Naive thymus-derived CD4-positive, alpha-beta T cell (primary cell): ENCODE data around the gene PTGS1. TPM values are rescaled to one million over a fixed set of nuclear protein-coding genes. Genes with fewer than 3 reads are reported as not detected.

ENCODE experiments used
- ATAC-seq: fragments of 150-1000 bp; cut with Tn5 transposase; 2 replicates; pipeline ENCODE4 v1.10.0; 2021; ENCODE audit warnings: mild to moderate bottlenecking, moderate library complexity
- CTCF ChIA-PET: fragments of 350-600 bp; sonication (Branson Sonifier 250); formaldehyde crosslinking; loops from one replicate; lab custom pipeline; 2021; ENCODE audit warnings: antibody characterized with exemption; lab: Charles Lee
- POLR2A ChIA-PET: fragments of 350-600 bp; sonication (Branson Sonifier 250); formaldehyde crosslinking; loops from one replicate; lab custom pipeline; 2021; ENCODE audit warnings: antibody characterized with exemption, inconsistent platforms; lab: Charles Lee
- DNase-seq, 9 donors: peaks; one replicate each; pipeline versions ENCODE4 v3.0.0 to v3.0.0-alpha.2; 2020 to 2022; ENCODE audit warnings: mixed read lengths in 1 of 9
- H3K27ac ChIP-seq: one replicate; pipeline ENCODE4 v1.7.0; 2013; ENCODE audit warnings: mild to moderate bottlenecking, low read depth, low read length, moderate library complexity
- H3K27me3 ChIP-seq, 2 donors: one replicate each; pipeline ENCODE4 v1.7.0; 2013; ENCODE audit warnings: low read length in 2 of 2, mild to moderate bottlenecking in 2 of 2, moderate library complexity in 2 of 2; ENCODE audit not compliant: control insufficient read depth in 2 of 2, insufficient read depth in 2 of 2
- H3K36me3 ChIP-seq, 3 experiments: 1 replicate in 2 of 3; 2 replicates in 1 of 3; pipeline ENCODE4 v1.7.0; 2013; ENCODE audit warnings: low read length in 3 of 3, mild to moderate bottlenecking in 3 of 3, moderate library complexity in 1 of 3; ENCODE audit not compliant: insufficient read depth in 3 of 3, control insufficient read depth in 2 of 3
- H3K4me1 ChIP-seq, 2 donors: one replicate each; pipeline ENCODE4 v1.7.0; 2013; ENCODE audit warnings: low read length in 2 of 2, mild to moderate bottlenecking in 2 of 2, moderate library complexity in 1 of 2; ENCODE audit not compliant: control insufficient read depth in 2 of 2, insufficient read depth in 2 of 2
- H3K4me3 ChIP-seq: 2 replicates; pipeline ENCODE4 v1.7.0; 2013; ENCODE audit warnings: mild to moderate bottlenecking, low read length
- H3K9me3 ChIP-seq, 3 experiments: 1 replicate in 2 of 3; 2 replicates in 1 of 3; pipeline ENCODE4 v1.7.0; 2013; ENCODE audit warnings: low read length in 3 of 3; ENCODE audit not compliant: control insufficient read depth in 2 of 3
- H3K27ac Mint-ChIP-seq, 9 donors: one replicate each; pipeline ENCODE4 v1.8.0; 2020 to 2022; ENCODE audit warnings: mixed read lengths in 9 of 9, mild to moderate bottlenecking in 8 of 9, moderate library complexity in 5 of 9, inconsistent platforms in 2 of 9
- H3K27me3 Mint-ChIP-seq, 5 donors: one replicate each; pipeline ENCODE4 v1.8.0; 2021 to 2022; ENCODE audit warnings: mixed read lengths in 5 of 5, mild to moderate bottlenecking in 1 of 5
- H3K36me3 Mint-ChIP-seq, 5 donors: one replicate each; pipeline ENCODE4 v1.8.0; 2020 to 2022; ENCODE audit warnings: mixed read lengths in 5 of 5, mild to moderate bottlenecking in 3 of 5, inconsistent platforms in 1 of 5
- H3K4me1 Mint-ChIP-seq, 7 donors: one replicate each; pipeline ENCODE4 v1.8.0; 2020 to 2022; ENCODE audit warnings: mixed read lengths in 7 of 7, mild to moderate bottlenecking in 3 of 7, inconsistent platforms in 1 of 7
- H3K4me3 Mint-ChIP-seq, 10 donors: one replicate each; pipeline ENCODE4 v1.8.0; 2020 to 2022; ENCODE audit warnings: mild to moderate bottlenecking in 10 of 10, mixed read lengths in 10 of 10, moderate library complexity in 6 of 10, inconsistent platforms in 2 of 10
- H3K9me3 Mint-ChIP-seq, 11 donors: one replicate each; pipeline ENCODE4 v1.8.0; 2020 to 2022; ENCODE audit warnings: mixed read lengths in 11 of 11, mild to moderate bottlenecking in 4 of 11, inconsistent platforms in 1 of 11, moderate library complexity in 1 of 11
- intact Hi-C, 2 donors: fragments of 100-400 bp; cut with micrococcal nuclease; formaldehyde crosslinking; loops; one replicate each; pipeline ENCODE4 v1.15.1; 2023
- polyA plus RNA-seq, 2 donors: library from polyadenylated mRNA; unstranded; fragments of 300-500 nt; fragmentation: Illumina TruSeq; gene quantifications; one replicate each; pipeline ENCODE4 v1.2.3, GENCODE V29; 2021
- total RNA-seq, 6 experiments: library from RNA in 5 of 6; stranded (reverse) in 5 of 6; gene quantifications; 1 replicate in 5 of 6; 2 replicates in 1 of 6; pipeline ENCODE4 v1.2.3 and lab custom pipeline; 2021 to 2026

PTGS1 gene
- total and polyA plus RNA-seq, 7 experiments from 2014 or later: 0.41 to 7.0 (median 0.56) TPM; not detected in 1

DNA sequence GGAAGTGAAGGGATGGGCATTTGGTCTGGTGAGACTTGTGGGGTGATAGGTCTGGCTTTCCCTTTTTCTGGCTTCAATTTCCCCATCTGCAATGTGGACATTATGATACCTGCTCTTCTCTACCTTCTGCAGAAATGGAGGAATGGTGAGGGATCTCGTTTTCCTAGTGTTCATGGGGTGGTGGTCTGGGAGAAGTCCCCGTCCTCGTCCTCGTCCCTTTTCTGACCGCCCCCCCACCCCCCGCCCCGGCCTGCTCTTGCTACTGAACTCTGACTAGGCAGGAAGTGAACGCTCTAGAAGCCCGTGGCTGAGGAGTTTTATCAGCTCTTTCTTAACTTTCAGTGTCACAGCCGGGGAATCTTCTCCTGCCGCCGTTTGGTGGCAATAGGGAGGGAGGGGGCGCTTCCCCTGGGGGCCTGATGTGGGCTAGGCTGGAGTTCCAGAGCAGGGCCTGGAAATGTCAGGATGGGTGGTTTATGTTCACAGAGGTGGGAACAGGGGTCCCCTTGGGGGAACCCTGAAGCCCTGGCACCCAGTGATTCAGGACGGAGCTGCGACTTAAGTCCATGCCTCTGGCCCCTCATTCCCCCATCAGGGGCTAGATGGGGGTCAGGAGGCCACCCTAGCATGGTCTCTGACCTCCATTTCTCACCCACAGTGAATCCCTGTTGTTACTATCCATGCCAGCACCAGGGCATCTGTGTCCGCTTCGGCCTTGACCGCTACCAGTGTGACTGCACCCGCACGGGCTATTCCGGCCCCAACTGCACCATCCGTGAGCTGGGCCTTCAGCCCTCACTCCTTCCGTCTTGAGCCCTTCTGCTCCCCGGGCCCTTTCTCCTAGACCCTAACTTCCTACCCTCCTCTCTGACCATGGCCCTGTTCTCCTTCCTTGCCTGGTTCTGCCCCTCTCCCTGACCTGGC is 6.7 kb downstream of the PTGS1 start:
- Histone ChIP-seq H3K27me3 (no peaks in the 10 kb centered on the region), H3K36me3 (no peaks in the 10 kb centered on the region), H3K9me3 (peaks cover 0 to 7% (median 0%) of the 10 kb centered on the region in 3 experiments), H3K4me1 (no peaks in the 10 kb centered on the region), H3K27ac (no peak overlapping the region), H3K4me3 (no peak overlapping the region)
- ATAC-seq: no peak
- Mint-ChIP-seq H3K4me3 (peak overlapping the region in 1 of 10 donors; percentile 47), H3K27ac (no peak overlapping the region), H3K27me3 (peaks cover 9 to 20% (median 14%) of the 10 kb centered on the region in 5 donors), H3K4me1 (peaks cover 0 to 13% (median 0%) of the 10 kb centered on the region in 7 donors), H3K9me3 (peaks cover 0 to 19% (median 4%) of the 10 kb centered on the region in 11 donors), H3K36me3 (peaks cover 0 to 3% (median 0%) of the 10 kb centered on the region in 5 donors)
- intact Hi-C loops: no loop called here
- ChIA-PET POLR2A (no interaction called here), CTCF (interaction anchor here (0.6 kb wide), 1 partner anchor 433 kb away, joined by 4 read pairs; no protein-coding TSS in a partner anchor)
- no peak for DNase-seq

DNA sequence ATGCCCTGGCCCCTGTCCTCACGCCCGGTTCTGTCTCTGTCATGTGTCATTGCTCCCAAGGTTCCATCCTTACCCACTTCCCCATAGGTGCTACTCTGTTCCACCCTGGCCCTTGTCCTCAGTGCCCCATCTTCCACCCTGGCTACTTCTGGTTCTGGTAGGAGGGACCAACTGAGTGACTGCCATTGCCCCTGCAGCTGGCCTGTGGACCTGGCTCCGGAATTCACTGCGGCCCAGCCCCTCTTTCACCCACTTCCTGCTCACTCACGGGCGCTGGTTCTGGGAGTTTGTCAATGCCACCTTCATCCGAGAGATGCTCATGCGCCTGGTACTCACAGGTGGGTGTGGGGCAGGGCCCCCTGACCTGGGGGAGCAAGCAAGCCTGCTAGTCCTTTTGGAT is 7.4 kb downstream of the PTGS1 start:
- peaks cover 0 to 13% (median 0%) of the 10 kb centered on the region in 7 donors for H3K4me1 Mint-ChIP-seq
- H3K9me3 Mint-ChIP-seq: peaks cover 0 to 19% (median 4%) of the 10 kb centered on the region in 11 donors
- no peak for ATAC-seq
- H3K4me1 ChIP-seq: no peaks in the 10 kb centered on the region
- H3K27me3 Mint-ChIP-seq: peaks cover 3 to 13% (median 7%) of the 10 kb centered on the region in 5 donors
- H3K4me3 ChIP-seq: no peak overlapping the region
- H3K4me3 Mint-ChIP-seq: peak overlapping the region in 1 of 10 donors; percentile 47
- peaks cover 0 to 7% (median 0%) of the 10 kb centered on the region in 3 experiments for H3K9me3 ChIP-seq
- H3K27ac Mint-ChIP-seq: no peak overlapping the region
- POLR2A ChIA-PET: no interaction called here
- CTCF ChIA-PET: interaction anchor here (0.6 kb wide), 1 partner anchor 433 kb away, joined by 4 read pairs; no protein-coding TSS in a partner anchor
- no peaks in the 10 kb centered on the region for H3K36me3 ChIP-seq
- H3K27me3 ChIP-seq: no peaks in the 10 kb centered on the region
- intact Hi-C loops: no loop called here
- H3K27ac ChIP-seq: no peak overlapping the region
- DNase-seq: no peak
- peaks cover 0 to 3% (median 0%) of the 10 kb centered on the region in 5 donors for H3K36me3 Mint-ChIP-seq

DNA sequence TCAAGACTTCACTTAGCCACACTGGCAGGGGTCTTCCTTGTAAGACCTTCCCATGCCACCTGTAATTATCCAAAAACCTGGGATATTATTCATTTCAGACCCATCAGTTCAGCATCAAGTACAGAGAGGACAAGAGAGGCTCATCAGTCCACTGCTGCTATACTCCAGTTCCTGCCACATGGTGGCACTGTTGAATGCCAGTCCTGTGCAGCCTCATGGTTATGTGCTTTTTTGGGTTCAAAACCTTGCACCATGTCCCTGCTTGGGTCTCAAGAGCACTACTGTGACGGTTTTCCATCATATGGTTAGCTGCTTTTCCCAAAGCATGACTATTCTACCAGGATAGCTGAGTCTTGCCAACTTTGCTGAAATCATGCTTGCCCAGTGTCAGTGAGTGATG is 8.5 kb downstream of the PTGS1 start:
- ATAC-seq (no peak), DNase-seq (no peak)
- Histone ChIP-seq H3K27me3 (no peaks in the 10 kb centered on the region), H3K9me3 (peaks cover 0 to 7% (median 0%) of the 10 kb centered on the region in 3 experiments), H3K4me3 (no peak overlapping the region), H3K36me3 (no peaks in the 10 kb centered on the region), H3K27ac (no peak overlapping the region), H3K4me1 (no peaks in the 10 kb centered on the region)
- POLR2A ChIA-PET: no interaction called here
- peaks cover 0 to 13% (median 0%) of the 10 kb centered on the region in 7 donors for H3K4me1 Mint-ChIP-seq
- no peak overlapping the region for H3K4me3 Mint-ChIP-seq
- no peak overlapping the region for H3K27ac Mint-ChIP-seq
- peaks cover 0 to 19% (median 4%) of the 10 kb centered on the region in 11 donors for H3K9me3 Mint-ChIP-seq
- intact Hi-C loops: no loop called here
- CTCF ChIA-PET: interaction anchor here (0.6 kb wide), 1 partner anchor 95 kb away, joined by 3 read pairs; no protein-coding TSS in a partner anchor
- peaks cover 0 to 12% (median 6%) of the 10 kb centered on the region in 5 donors for H3K27me3 Mint-ChIP-seq
- peaks cover 0 to 3% (median 0%) of the 10 kb centered on the region in 5 donors for H3K36me3 Mint-ChIP-seq

DNA sequence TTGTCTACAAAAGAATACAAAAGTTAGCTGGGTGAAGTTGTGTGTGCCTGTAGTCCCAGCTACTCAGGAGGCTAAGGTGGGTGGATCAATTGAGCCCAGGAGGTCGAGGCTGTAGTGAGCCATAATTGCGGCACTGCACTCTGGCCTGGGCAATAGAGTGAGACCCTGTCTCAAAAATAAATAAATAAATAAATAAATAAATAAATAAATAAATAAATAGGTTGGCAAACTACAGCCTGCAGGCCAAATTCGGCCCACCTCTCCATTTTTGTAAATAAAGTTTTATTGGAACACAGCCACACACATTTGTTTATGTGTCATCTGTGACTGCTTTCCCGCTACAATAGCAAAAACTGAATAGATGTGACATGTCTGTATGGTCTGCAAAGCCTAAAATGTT is 9.5 kb downstream of the PTGS1 start:
- H3K27ac ChIP-seq: no peak overlapping the region
- no peaks in the 10 kb centered on the region for H3K36me3 ChIP-seq
- no peaks in the 10 kb centered on the region for H3K4me1 ChIP-seq
- Mint-ChIP-seq H3K4me3 (no peak overlapping the region), H3K36me3 (peaks cover 0 to 3% (median 0%) of the 10 kb centered on the region in 5 donors), H3K27ac (no peak overlapping the region), H3K9me3 (peaks cover 0 to 19% (median 4%) of the 10 kb centered on the region in 11 donors), H3K27me3 (peaks cover 0 to 7% (median 6%) of the 10 kb centered on the region in 5 donors), H3K4me1 (peaks cover 0 to 13% (median 0%) of the 10 kb centered on the region in 7 donors)
- H3K27me3 ChIP-seq: no peaks in the 10 kb centered on the region
- intact Hi-C loops: no loop called here
- peaks cover 0 to 7% (median 0%) of the 10 kb centered on the region in 3 experiments for H3K9me3 ChIP-seq
- POLR2A ChIA-PET: no interaction called here
- no peak for DNase-seq
- ATAC-seq: no peak
- no peak overlapping the region for H3K4me3 ChIP-seq
- CTCF ChIA-PET: no interaction called here

DNA sequence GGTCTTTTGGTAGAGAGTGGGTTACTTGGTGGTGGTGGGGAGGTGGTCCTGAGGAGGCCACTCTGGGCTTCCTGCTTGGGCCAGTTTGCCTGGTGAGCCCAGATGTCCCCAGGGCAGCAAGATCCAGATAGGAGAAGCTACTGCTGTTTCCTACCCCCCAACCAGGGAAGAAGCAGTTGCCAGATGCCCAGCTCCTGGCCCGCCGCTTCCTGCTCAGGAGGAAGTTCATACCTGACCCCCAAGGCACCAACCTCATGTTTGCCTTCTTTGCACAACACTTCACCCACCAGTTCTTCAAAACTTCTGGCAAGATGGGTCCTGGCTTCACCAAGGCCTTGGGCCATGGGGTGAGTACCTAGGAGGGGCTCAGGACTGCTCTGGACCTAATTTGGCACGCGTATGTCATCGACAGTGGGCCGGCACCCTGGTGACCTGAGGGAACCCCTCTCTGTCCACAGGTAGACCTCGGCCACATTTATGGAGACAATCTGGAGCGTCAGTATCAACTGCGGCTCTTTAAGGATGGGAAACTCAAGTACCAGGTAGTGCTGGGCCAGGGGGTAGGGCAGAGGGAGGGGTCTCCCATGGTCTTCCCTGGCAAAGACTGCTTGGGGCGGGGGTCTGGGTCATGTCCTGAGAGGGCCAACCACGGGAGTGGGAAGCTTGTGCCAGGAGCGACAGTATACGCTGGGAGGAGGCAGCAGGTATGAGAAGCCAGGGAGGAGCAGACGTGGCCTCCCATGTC is 10.6 kb downstream of the PTGS1 start:
- peaks cover 0 to 19% (median 4%) of the 10 kb centered on the region in 11 donors for H3K9me3 Mint-ChIP-seq
- ChIA-PET POLR2A (no interaction called here), CTCF (no interaction called here)
- Histone ChIP-seq H3K4me1 (no peaks in the 10 kb centered on the region), H3K4me3 (no peak overlapping the region), H3K36me3 (no peaks in the 10 kb centered on the region), H3K27ac (no peak overlapping the region), H3K27me3 (no peaks in the 10 kb centered on the region), H3K9me3 (peaks cover 0 to 7% (median 0%) of the 10 kb centered on the region in 3 experiments)
- peaks cover 0 to 3% (median 0%) of the 10 kb centered on the region in 5 donors for H3K36me3 Mint-ChIP-seq
- DNase-seq (no peak), ATAC-seq (no peak)
- peaks cover 0 to 11% (median 6%) of the 10 kb centered on the region in 5 donors for H3K27me3 Mint-ChIP-seq
- intact Hi-C loops: no loop called here
- H3K4me3 Mint-ChIP-seq: no peak overlapping the region
- no peak overlapping the region for H3K27ac Mint-ChIP-seq
- peaks cover 0 to 10% (median 0%) of the 10 kb centered on the region in 7 donors for H3K4me1 Mint-ChIP-seq
